GM23248 (cell line): ENCODE measurements around the gene ZFY.

Source experiments
- EZH2 ChIP-seq: fragments of 200-600 bp; sonication (generic); IDR thresholded peaks from 2 replicates; pipeline ENCODE4 v1.6.1; 2018; ENCODE audit warnings: antibody characterized with exemption, mild to moderate bottlenecking; ENCODE audit not compliant: insufficient read depth, poor library complexity, severe bottlenecking
- EZH2phosphoT487 ChIP-seq: fragments of 200-600 bp; sonication (generic); IDR thresholded peaks from 2 replicates; pipeline ENCODE4 v1.6.1; 2018; ENCODE audit warnings: antibody characterized with exemption, moderate library complexity, mild to moderate bottlenecking, low read depth; ENCODE audit not compliant: insufficient read depth

GRCh38 chrY:2949590-2950252 lies 14.5 kb downstream of the ZFY start:
- TF ChIP-seq EZH2phosphoT487 (no peak), EZH2 (no peak)
